WI38 (cell line): Measurements from ENCODE around the gene ECHDC3.

Experiments
- H3K4me3 ChIP-seq: 2 replicates; pipeline ENCODE4 v1.5.1; 2011; ENCODE audit warnings: low read depth, mild to moderate bottlenecking, control low read depth, low read length
- TF ChIP-seq, protein P1 (sequence below): IDR thresholded peaks from 2 replicates; pipeline ENCODE4 v1.5.1; 2012; ENCODE audit warnings: low read depth, mild to moderate bottlenecking, control low read depth, low read length

ECHDC3 gene

DNA sequence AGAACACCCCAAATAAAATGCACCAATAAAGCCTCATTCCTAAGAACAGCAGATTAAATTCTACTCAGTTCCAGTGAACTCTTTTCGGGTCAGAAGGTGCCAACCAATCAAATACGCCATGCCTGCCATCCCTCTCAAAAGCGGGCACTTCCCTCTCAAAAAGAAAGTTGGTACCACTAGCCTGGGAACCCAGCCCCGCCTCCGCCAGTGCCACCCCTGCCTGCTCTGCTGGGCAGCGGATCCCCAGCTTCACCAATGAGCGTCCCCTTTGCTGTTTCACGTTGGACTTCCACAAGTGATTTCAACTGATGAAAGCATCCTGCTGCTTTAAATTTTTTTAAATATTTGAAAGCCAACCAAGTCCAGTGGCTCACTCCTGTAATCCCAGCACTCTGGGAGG, 47.8 kb downstream of the ECHDC3 start:
- TF ChIP-seq, protein P1, sequence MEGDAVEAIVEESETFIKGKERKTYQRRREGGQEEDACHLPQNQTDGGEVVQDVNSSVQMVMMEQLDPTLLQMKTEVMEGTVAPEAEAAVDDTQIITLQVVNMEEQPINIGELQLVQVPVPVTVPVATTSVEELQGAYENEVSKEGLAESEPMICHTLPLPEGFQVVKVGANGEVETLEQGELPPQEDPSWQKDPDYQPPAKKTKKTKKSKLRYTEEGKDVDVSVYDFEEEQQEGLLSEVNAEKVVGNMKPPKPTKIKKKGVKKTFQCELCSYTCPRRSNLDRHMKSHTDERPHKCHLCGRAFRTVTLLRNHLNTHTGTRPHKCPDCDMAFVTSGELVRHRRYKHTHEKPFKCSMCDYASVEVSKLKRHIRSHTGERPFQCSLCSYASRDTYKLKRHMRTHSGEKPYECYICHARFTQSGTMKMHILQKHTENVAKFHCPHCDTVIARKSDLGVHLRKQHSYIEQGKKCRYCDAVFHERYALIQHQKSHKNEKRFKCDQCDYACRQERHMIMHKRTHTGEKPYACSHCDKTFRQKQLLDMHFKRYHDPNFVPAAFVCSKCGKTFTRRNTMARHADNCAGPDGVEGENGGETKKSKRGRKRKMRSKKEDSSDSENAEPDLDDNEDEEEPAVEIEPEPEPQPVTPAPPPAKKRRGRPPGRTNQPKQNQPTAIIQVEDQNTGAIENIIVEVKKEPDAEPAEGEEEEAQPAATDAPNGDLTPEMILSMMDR: no peak
- H3K4me3 ChIP-seq: no peak overlapping the region

DNA sequence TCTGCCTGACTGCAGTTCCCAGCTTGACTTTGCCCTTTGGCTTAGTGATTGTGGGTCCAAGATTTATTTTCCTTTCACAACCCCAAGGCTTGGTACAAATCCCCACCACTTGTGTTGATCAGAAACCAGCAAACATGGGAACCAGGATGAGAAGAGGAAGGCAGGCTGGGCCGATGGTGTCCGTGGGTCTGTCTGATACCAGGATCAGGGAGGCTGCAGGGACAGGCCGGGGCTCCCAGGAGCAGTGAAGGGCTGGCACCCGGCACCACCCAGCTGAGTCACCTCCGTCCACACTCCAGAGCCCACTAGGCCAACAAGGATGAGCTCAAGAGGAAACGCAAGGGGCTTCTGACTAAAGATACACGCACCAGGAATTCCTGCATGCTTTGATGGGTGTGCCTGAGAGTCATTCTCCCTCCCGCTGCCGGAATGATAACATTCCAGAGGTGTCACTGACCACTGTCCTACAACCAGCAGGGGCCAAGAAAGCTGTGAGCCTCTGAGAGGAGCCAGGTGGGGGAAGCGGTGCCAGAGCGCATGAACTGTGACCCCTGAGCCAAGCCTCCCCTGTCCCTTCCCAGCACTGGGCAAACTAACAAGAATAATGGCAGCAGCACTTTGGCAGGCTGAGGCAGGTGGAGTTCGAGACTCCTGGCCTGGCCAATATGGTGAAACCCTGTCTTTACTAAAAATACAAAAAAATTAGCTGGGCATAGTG, 51.7 kb downstream of the ECHDC3 start:
- TF ChIP-seq, protein P1: no peak
- H3K4me3 ChIP-seq: no peak overlapping the region

DNA sequence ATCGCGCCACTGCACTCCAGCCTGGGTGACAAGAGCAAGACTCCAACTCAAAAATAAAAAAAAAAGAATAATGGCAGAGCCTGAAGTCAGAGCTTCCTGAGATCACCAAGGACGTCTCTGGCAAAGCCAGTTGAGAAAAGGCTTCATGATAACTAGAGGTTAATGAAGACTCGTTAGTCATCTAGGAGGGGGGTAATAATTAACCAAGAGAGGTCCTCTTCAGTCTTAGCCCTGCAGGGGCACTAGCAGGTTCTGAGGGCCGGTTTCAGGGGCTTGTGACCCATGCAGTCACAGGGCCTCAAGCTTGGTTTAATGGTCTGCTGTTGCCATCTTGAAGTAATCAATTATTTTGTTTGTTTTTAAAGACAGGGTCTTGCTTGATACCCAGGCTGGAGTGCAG, 52.4 kb downstream of the ECHDC3 start:
- H3K4me3 ChIP-seq: no peak overlapping the region
- TF ChIP-seq, protein P1: no peak

DNA sequence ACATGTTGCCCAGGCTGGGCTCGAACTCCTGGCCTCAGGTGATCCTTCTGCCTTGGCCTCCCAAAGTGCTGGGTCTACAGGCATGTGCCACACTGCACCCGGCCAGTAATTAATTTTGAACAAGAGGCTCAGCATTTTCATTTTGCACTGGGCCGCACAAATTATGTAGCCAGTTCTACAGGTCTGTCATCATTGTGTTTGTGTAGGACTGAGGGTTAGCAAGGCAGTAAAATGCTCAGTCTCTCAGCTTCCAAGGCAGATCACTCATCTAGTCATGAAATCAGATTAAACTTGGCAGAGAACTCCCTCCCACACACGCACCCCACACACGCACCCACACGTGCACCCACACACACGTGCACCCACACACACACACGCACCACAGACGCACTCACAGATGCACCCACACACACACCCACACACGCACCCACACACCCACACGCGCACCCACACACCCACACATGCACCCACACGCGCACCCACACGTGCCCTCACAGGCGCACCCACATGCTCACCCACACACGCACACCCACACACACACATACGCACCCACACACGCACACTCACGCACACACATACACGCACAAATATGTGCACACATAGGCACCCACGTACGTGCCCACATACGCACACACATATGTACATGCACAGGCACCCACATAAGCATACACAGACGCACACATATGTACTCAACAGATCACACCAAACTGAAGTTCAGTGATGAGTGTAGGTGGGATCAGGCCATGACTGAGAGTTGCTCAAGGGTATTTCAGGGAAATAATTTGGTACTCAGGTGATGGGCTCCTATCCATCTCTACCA, 53.1 kb downstream of the ECHDC3 start:
- TF ChIP-seq, protein P1: no peak
- no peak overlapping the region for H3K4me3 ChIP-seq

DNA sequence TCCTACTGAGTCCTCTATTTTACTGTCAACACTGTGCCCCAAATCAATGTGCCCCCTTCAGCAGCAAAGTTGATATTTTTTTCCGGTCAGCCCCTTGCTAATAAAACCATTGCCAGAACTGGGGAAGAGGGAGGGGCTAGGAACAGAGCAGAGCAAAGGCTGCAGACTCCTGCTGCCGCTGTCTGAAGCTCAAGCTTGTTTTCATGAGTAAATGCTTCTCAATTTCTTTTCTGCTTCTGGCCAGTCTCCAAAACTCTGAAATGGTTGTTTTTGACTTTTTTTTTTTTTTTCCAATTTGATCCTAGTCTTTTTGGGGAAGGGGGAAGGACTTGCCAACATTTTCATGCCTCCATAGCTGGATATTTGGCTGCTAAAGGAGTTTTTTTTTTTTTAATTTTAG, 54.3 kb downstream of the ECHDC3 start:
- H3K4me3 ChIP-seq: no peak overlapping the region
- TF ChIP-seq, protein P1: no peak

DNA sequence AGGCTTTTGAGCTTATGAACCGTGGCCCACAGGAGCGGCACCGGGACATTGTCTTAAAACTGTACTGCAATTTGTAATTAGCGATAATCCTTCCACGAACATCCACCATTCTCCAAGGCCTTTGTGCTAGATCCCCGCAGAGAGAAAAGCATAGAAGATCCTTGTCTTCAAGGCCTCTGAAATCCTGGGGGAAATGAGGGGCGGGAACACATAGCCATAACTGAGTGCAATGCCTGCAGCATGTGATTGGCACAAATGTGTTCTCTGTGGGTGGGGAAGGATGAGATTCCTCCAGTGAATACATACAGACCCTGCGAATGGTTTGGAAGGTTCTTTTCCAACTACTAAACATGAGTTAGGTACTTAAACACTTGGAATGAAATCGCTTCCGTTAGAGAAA, 55.1 kb downstream of the ECHDC3 start:
- no peak overlapping the region for H3K4me3 ChIP-seq
- TF ChIP-seq, protein P1: no peak
